HG03175 (cell line): ENCODE measurements around the gene GET3.

Source experiments
- ATAC-seq: cut with Tn5 transposase; IDR thresholded peaks from one replicate; pipeline ENCODE4 v1.9.1; 2021; ENCODE audit warnings: mild to moderate bottlenecking, moderate library complexity; ENCODE audit not compliant: unreplicated experiment

Gene GET3

DNA sequence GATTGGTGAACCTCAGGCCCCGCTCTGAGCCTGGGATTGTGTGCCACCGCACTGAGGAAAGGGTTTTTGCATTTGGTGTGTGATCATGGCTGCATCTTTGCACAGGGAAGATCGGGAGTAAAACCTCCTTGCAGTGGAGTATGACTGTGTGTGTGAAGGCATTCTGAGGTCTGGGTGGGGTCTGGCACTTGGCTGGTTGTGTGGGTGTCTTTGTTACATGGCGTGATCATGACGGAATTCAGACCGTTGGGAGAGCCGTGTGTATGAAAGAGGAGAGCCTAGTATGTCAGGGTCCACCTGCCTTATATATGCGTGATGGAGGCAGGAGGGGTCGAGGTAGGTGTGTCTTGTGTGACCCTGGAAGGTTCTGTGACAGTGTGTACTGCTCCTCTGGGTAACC is 13.6 kb downstream of the GET3 start:
- no peak for ATAC-seq

DNA sequence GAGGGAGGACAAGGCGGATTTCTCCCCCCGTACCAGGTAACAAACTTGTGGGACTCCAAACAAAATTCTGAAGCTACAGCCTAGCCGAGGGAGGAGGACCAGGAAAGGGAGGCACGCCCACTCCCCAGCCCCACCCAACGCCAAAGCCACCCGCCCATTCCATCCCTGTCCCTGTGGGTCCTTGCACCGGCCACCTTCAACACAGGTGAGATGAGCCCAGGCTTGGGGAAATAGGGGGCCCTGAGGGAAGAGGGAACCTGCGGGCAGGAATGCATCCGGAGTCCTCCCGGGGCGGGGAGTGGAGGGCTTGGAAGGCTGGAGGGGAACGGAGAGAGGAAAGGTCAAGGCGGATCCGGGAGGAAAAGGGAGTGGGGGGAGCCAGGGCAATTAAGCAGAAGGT is 14.3 kb downstream of the GET3 start, which contains the start of gene BEST2:
Gene BEST2, plus strand, starts transcription at position 157 of the 400 bp plus-strand sequence. CDS start 802 bp downstream, outside the sequence.
- no peak for ATAC-seq

DNA sequence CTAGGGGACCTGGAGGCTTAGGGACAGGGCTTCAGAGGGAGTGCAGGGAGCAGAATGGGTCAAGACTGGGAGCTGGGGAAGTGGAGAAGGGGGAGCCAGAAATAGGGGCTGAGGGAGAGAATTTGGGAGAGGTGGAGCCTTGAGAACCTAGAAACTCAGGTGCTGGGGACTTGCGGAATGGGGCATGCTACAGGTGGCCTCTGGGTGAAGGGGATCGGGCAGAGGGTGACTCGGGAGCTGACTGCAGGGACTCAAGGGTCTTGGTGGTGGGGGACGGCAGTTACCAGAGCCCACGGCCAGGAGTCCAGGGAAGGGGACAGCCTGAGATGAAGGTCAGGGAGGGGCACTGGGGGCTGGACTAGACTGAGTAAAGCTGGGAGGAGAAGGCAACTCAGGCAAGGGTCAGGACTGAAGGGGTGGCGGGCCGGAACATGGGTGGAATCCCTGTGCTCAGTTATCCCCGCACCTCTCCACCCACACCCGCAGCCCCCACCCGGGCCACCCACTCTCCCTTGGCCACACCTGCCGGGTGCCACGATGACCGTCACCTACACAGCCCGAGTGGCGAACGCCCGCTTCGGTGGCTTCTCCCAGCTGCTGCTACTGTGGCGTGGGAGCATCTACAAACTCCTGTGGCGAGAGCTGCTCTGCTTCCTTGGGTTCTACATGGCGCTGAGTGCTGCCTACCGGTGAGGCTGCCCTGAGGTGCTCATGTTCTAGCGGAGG is 14.9 kb downstream of the GET3 start:
- ATAC-seq = no peak

GRCh38 chr19:12754465-12755196 is 17.3 kb downstream of the GET3 start:
- no peak for ATAC-seq

- no peak for ATAC-seq
These were observed 19.0 kb downstream of the GET3 start for GRCh38 chr19:12756150-12756883.

GRCh38 chr19:12757544-12758274 is 20.4 kb downstream of the GET3 start:
- no peak for ATAC-seq

DNA sequence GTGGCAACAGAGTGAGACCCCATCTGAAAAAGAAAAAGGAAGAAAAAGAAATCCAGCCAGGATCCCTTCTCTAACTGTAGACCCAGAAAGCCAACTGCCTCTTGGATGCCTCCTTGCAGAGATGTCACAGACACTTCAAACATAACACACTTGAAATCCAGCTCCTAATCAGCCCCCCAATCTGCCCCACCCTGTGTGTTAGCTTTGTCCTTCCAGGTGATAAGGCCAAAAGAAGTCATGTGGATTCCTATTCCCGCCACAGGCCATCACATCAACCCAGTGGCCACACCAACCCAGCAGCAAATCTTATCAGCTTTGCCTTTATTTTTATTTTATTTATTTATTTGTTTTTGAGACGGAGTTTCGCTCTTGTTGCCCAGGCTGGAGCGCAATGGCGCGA is 22.4 kb downstream of the GET3 start:
- ATAC-seq = no peak

DNA sequence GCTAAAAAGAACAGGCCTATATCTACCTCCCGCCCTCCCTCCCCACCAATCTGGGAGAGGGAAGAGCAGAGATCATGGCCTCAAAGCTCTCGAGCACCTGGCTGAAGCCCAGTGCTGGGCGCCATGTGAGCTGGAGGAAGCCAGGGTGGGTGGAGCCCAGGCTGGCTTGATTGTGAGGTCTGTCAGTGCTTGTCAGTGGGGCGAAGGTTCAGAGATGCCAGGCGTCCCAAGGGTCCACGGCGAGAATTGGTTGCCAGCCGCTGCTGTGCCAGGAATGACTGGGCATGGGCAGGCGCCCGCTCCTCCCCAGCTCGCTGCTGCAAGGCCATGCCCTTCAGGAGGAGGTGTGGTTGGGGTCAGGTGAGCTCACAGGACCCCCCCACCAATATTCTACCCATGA is 25.8 kb downstream of the GET3 start:
- no peak for ATAC-seq

GRCh38 chr19:12764698-12765097 is 27.4 kb downstream of the GET3 start:
- ATAC-seq = no peak

DNA sequence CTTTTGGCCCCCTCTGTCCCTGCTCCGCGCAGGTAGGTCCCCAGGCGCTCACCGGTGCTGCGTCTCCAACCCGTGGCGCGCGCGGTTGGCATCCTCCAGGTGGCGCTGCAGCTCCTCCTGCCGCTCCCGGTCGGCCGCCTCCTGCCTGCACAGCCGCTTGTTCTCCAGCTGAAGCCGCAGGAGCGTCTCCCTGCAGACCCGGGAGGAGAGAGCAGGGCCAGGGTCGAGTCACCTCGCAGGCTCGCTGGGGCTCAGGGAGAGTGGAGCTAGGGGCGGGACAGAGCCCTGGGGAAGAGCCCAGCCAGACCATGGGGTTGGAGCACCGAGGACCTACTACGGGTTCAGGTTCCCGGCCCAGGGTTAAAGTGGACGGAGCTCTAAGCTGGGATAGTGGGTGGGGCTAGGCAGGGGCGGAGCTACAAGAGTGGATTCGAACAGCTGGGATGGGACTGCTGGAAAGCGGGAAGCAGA is 28.8 kb downstream of the GET3 start:
- no peak for ATAC-seq

DNA sequence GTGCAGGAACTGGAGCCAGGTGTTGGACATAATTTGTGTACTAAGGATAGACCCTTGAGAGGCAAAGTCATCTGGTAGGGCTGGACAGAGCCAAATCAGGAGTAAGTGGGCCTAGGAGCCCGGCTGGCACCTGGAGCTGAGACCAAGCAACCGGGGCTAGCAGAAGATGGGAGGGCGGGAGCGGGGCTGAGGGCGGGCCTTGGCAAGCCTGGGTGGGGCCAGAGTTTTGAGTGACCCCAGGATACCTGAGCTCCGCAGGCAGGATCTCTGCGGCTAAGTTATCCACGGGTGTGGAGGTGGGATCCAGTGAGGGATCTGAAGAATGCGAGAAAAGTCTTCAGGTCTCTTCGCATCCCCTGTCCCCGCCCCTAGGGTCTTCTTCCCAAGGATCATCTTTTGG is 29.9 kb downstream of the GET3 start:
- no peak for ATAC-seq

- no peak for ATAC-seq
These were observed 30.4 kb downstream of the GET3 start for GRCh38 chr19:12767666-12768065.

- no peak for ATAC-seq
These were observed 32.4 kb downstream of the GET3 start for GRCh38 chr19:12769689-12770088.

- ATAC-seq = no peak
These were observed 33.6 kb downstream of the GET3 start for GRCh38 chr19:12770922-12771321.

GRCh38 chr19:12772323-12772722 is 35.0 kb downstream of the GET3 start:
- ATAC-seq = no peak

DNA sequence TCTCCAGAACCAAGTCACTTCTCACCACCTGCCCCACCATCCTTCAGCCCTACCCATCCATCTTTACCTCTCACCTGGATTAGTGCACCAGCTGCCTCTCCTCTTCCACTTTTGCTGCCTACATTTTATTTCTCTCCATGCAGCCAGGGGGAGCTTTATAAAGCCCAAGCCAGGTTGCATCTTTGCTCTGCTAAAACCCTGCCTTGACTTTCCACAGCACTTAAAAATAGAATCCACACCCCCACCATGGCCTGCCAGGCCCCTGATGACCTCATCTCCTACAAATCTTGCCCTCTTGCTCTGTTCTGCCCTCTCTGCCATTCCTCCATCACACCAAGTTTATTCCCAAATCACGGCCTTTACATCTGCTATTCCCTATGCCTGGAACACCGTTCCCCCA is 36.3 kb downstream of the GET3 start:
- ATAC-seq = no peak

- ATAC-seq = no peak
These were observed 37.6 kb downstream of the GET3 start, which contains the start of gene HOOK2 for GRCh38 chr19:12774588-12775555. TSS of gene HOOK2 (minus strand) at chr19:12775552. CDS start at chr19:12775449, 103 bp downstream.

GRCh38 chr19:12777217-12778016 is 40.1 kb downstream of the GET3 start:
- peak; percentile 50 for ATAC-seq
